ENCODE data around the gene CYP21A2. TPM values are rescaled to one million over a fixed set of nuclear protein-coding genes. Genes with fewer than 3 reads are reported as not detected.
"Not testable (repeated sequence)": the region's sequence is repeated elsewhere in the genome, so short reads cannot be mapped to it uniquely, and the experiment has no call there.

CYP21A2 gene
- polyA plus RNA-seq (ENCODE audit: insufficient read length in 12 of 12), result 1 to 10 TPM in 3 of 12 donors, under 1 TPM in 7, not detected in 2; 0.21 to 1.1 (median 0.50) TPM
- long read RNA-seq, donor 1, result 0 reads
- long read RNA-seq, donor 2, partial matches to known transcripts, result 0 of 2 reads
- long read RNA-seq, donor 2, other reads (novel, unspliced or antisense), result 0 of 2 reads
- long read RNA-seq, donor 3, result 0 reads
- long read RNA-seq, donor 4, result 0 reads
- long read RNA-seq, donor 5, result 0 reads
- long read RNA-seq, donor 6, partial matches to known transcripts, result 14 of 15 reads
- long read RNA-seq, donor 6, other reads (novel, unspliced or antisense), result 0 of 15 reads
- long read RNA-seq, donor 7, result 0 reads
- long read RNA-seq, donor 8, result 0 reads
- long read RNA-seq, donor 9, result 0 reads
- long read RNA-seq, donor 10, result 0 reads
- long read RNA-seq, donor 11, result 0 reads

DNA sequence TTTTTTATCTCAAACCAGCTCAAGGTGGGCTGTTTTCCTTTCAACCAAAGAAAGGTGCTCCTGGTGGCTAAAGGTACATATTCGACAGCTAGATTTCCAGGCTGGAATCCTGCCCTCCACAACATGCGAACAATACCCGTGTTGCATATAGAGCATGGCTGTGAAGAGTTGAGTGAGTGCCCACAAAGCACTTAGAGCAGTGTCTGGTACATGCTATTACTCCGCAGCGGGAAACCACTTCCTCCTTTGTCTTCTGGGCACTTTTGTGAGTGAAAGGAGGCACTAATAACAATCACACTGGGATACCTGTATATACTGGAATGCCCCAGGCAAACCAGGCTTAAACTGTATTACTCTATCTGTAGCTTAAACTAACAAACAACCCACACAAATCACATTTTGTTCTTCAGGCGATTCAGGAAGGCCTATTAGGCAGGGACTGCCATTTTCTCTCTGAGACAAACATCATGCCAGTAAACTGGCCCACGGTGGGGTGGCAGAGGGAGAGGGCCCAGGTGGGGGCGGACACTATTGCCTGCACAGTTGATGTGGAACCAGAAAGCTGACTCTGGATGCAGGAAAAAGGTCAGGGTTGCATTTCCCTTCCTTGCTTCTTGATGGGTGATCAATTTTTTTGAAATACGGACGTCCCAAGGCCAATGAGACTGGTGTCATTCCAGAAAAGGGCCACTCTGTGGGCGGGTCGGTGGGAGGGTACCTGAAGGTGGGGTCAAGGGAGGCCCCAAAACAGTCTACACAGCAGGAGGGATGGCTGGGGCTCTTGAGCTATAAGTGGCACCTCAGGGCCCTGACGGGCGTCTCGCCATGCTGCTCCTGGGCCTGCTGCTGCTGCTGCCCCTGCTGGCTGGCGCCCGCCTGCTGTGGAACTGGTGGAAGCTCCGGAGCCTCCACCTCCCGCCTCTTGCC is at the start of gene CYP21A2:
Gene CYP21A2, plus strand, starts transcription at position 818 of the 927 bp plus-strand sequence. Its CDS starts 8 bp downstream, at position 826.
- not testable (repeated sequence) for DNase-seq

DNA sequence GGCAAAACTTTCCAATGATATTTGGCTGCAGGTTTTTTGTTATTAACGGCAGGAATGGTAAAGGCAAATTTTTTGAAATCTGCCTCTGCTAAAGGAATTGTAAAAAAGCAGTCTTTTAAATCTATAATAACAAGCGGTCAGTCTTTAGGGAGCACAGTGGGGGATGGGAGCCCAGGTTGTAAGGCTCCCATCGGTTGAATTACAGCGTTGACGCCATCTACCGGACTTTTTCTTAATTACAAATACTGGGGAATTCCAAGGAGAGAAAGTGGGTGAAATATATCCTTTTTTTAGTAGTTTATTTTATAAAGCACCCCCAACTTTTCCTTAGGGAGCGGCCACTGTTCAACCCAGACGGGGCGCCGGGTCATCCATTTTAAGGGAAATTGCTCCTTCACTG is 48.9 kb upstream of the CYP21A2 start:
- not testable (repeated sequence) for DNase-seq

DNA sequence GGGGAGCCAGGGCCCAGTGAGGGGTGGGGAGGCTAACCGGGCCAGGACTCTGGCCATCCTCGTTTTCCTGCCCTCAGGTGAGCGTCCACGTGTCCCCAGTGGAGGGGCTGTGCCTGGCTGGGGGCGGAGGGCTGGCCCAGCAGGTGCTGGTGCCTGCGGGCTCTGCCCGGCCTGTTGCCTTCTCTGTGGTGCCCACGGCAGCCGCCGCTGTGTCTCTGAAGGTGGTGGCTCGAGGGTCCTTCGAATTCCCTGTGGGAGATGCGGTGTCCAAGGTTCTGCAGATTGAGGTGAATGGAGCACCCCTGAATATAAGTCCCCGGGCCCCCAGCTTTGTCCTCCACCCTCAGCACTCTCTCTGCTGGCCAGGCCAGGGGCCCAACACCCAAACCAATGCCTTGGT is 43.8 kb upstream of the CYP21A2 start:
- DNase-seq, result not testable (repeated sequence)

DNA sequence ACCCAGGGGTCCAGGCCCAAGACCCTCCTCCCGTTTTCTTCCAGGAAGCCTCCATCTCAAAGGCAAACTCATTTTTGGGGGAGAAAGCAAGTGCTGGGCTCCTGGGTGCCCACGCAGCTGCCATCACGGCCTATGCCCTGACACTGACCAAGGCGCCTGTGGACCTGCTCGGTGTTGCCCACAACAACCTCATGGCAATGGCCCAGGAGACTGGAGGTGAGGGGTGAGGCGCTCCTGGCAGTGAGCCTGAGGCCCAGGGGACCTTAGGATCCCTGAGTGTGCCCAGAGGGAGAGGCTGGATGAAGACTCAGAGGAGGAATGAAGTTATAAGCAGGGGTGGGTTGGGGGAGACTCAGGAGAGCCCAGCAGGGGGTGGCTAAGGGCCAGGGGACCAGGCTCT is 41.8 kb upstream of the CYP21A2 start:
- DNase-seq, result not testable (repeated sequence)

DNA sequence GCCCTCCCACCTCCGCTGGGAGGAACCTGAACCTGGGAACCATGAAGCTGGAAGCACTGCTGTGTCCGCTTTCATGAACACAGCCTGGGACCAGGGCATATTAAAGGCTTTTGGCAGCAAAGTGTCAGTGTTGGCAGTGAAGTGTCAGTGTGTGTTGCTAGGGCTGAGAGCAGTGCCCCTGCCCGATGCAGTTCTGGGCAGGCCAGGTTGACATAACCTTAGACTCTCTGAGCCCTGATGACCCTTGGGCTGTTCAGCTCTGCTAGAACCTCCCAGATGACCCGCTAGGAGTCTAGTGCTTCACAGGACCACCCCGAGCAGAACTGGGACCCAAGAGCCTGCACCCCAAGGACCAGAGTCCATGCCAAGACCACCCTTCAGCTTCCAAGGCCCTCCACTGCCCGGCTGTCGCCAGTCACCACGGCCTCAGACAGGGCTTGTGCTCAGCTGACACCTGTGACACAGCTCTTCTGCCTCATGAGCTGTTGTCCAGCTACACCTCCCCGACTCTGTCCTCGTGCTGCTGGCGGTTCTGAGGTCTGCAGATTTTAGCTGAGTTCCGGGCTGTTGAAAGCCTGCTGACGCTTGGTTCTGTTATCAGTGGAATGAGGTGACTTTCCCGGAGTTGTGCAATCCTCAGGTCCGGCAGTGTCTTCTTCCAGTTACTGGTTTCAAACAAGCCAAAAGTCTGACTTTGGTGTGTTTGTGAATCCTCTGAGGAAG is 35.5 kb upstream of the CYP21A2 start:
- DNase-seq, result not testable (repeated sequence)

DNA sequence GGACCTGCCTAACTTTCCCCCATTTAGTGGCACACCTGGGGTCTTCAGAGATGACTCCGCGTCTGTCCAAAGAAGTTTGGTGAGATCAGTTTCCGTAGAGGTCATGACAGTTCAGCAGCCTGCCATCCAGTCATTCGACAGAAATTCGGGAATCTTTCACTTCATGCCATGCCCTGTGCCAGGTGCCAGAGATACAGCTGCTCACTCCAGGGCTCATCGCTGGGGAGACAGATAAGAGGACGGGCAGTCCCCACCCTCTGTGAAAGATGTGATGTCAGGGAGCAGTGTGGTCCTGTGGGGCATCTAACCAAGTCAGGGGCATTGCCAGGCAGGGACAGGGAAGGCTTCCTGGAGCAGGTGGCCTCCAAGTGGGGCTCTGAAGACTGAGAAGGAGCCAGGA is 34.9 kb upstream of the CYP21A2 start:
- not testable (repeated sequence) for DNase-seq

DNA sequence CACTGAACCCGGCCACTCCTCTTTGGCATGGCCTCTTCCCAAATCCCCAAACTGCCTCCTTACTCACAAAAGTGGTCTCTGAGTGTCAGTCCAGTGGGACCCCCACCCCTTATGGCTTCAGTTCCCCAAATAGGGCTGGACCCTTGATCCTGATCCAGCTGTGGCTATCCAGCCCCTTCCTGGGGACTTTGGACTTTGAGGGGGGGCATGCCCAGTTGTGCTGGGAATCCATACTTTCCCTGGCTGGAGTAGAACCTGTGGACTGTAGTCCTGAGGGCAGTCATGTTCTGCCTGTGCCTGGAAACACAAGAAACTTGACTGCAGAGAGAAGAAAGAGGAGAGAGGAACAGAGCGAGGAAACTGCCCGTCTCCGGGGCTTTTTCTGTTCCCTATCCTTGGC is 33.8 kb upstream of the CYP21A2 start:
- DNase-seq, result not testable (repeated sequence)

DNA sequence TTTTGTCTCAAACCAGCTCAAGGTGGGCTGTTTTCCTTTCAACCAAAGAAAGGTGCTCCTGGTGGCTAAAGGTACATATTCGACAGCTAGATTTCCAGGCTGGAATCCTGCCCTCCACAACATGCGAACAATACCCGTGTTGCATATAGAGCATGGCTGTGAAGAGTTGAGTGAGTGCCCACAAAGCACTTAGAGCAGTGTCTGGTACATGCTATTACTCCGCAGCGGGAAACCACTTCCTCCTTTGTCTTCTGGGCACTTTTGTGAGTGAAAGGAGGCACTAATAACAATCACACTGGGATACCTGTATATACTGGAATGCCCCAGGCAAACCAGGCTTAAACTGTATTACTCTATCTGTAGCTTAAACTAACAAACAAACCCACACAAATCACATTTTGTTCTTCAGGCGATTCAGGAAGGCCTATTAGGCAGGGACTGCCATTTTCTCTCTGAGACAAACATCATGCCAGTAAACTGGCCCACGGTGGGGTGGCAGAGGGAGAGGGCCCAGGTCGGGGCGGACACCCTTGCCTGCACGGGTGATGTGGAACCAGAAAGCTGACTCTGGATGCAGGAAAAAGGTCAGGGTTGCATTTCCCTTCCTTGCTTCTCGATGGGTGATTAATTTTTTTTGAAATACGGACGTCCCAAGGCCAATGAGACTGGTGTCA is 33.2 kb upstream of the CYP21A2 start:
- not testable (repeated sequence) for DNase-seq

DNA sequence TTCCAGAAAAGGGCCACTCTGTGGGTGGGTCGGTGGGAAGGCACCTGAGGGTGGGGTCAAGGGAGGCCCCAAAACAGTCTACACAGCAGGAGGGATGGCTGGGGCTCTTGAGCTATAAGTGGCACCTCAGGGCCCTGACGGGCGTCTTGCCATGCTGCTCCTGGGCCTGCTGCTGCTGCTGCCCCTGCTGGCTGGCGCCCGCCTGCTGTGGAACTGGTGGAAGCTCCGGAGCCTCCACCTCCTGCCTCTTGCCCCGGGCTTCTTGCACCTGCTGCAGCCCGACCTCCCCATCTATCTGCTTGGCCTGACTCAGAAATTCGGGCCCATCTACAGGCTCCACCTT is 32.7 kb upstream of the CYP21A2 start:
- not testable (repeated sequence) for DNase-seq

DNA sequence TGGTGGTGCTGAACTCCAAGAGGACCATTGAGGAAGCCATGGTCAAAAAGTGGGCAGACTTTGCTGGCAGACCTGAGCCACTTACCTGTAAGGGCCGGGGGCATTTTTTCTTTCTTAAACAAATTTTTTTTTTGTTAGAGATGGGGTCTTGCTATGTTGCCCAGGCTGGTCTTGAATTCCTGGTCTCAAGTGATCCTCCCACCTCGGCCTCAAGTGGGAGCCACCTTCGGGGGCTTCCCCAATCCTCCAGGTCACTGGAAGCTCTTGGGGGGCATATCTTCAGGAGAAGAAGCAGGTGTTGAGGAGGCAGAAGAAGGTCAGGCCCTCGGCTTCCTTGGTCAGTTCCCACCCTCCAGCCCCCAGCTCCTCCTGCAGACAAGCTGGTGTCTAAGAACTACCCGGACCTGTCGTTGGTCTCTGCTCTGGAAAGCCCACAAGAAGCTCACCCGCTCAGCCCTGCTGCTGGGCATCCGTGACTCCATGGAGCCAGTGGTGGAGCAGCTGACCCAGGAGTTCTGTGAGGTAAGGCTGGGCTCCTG is 32.2 kb upstream of the CYP21A2 start:
- not testable (repeated sequence) for DNase-seq

DNA sequence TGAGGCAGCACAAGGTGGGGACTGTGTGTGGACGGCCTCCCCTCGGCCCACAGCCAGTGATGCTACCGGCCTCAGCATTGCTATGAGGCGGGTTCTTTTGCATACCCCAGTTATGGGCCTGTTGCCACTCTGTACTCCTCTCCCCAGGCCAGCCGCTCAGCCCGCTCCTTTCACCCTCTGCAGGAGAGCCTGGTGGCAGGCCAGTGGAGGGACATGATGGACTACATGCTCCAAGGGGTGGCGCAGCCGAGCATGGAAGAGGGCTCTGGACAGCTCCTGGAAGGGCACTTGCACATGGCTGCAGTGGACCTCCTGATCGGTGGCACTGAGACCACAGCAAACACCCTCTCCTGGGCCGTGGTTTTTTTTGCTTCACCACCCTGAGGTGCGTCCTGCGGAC is 31.1 kb upstream of the CYP21A2 start:
- DNase-seq, result not testable (repeated sequence)

DNA sequence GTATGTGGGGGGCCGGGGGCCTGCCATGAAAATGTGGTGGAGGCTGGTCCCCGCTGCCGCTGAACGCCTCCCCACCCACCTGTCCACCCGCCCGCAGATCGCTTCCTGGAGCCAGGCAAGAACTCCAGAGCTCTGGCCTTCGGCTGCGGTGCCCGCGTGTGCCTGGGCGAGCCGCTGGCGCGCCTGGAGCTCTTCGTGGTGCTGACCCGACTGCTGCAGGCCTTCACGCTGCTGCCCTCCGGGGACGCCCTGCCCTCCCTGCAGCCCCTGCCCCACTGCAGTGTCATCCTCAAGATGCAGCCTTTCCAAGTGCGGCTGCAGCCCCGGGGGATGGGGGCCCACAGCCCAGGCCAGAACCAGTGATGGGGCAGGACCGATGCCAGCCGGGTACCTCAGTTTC is 30.2 kb upstream of the CYP21A2 start:
- not testable (repeated sequence) for DNase-seq

DNA sequence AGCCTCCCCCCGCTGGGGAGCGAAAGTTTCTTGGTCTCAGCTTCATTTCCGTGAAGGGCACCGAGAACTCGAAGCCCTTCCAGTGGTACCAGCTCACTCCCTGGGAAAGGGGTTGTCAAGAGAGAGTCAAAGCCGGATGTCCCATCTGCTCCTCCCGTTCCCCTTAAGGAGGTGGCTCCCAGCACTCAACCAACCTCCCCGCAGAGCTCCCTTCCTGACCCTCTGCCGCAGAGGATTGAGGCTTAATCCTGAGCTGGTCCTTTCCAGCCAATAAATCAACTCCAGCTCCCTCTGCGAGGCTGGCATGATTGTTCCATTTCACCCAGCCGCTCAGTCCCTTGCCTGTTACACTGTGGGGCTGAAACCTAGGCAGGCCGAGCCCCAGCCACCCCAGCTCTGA is 29.6 kb upstream of the CYP21A2 start:
- DNase-seq, result not testable (repeated sequence)

DNA sequence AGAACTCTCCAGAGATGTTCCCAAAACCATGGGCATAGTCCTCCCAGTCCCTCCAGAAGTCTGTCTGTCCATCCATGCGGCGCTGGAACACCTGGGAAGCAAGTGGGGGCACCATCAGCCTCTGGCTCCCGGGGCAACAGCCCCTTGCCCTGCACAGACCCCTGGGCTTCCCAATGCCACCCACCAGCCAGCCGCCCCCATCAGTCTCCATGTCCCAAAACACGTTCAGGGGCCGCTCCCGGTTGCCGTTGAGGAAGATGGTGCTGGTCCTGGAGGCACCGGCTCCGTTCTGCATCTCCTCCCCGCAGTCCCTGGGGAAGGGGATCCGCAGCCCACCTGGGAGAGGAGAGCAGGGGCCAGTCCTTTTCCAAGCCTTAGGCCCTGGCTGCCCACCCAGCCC is 28.7 kb upstream of the CYP21A2 start:
- not testable (repeated sequence) for DNase-seq

DNA sequence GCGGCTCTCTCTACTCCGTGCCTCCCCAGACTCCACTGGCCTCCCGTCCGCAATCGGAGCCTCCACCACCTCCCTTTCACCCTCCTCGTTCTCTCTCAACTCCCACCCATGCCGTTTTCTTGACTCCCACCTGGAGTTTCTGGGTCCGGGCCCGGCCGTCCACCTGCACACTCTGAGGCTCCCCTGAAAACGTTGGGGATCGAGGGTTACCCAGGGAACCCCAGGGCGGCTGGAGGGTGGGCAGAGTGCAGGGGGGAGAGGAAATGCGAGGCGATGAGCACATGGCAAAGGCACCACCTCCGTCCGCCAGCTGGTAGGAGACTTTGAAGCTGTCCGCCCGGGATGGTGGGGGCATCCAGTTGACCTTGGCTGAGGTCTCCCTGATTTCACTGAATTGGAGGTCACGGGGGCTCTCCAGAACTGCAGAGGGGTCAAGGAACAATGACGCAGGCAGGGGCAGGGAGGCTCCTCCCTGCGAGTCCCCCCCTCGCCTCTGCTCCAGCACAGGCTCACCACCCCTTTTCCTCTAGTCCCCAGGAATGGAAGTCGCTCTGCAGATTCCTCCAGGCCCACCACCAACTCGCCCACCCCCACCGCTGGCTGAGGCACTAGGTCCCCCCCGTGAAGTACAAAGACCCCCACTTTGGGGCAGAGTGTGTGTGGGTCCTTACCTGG is 27.2 kb upstream of the CYP21A2 start:
- not testable (repeated sequence) for DNase-seq

DNA sequence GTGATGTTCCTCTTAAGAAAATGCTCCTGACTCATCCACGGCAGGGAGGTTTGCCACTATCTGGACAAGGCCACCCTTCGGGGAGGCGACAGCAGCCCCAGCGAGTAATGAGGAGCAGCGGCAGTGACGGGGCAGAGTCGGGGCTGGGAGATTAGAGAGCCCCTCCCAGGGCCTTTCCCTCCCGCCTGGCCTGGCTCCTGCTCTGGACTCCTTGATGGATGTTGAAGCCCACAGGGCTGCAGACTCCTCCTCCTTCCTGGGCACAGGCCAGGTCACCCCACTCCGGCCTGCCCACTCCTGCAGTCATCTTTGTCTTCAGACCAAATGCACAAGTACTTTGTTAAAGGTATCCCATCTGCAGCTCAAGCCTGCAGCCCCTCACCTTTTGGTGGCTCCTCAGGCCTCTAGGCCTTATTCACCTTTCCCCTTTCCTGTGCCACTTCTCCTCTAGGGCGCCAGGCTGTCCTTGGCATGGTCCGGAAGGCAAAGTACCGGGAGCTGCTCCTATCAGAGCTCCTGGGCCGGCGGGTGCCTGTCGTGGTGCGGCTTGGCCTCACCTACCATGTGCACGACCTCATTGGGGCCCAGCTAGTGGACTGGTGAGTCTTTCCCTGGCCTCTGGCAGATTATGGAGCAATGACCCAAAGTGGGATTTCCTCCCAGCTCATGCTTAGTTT is 25.1 kb upstream of the CYP21A2 start:
- not testable (repeated sequence) for DNase-seq

DNA sequence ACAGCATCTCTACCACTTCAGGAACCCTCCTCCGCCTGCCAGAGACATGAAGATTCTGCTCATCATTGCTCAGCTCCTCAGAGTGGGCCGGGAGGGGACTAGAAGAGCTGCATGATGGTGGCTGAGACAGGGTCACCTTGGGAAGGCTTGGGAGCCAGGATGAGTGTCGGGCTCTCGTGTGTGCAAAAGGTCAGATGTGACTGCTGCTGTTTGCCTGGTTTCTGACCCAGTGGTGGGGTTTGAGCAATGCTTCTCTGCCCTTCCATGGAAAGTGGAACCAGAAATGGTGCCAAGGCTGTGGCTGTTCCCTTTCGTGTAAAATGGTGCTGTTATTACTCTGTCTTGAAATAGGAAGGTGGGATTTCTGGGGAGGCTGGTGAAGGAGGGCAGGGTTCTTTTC is 24.5 kb upstream of the CYP21A2 start:
- DNase-seq, result not testable (repeated sequence)

DNA sequence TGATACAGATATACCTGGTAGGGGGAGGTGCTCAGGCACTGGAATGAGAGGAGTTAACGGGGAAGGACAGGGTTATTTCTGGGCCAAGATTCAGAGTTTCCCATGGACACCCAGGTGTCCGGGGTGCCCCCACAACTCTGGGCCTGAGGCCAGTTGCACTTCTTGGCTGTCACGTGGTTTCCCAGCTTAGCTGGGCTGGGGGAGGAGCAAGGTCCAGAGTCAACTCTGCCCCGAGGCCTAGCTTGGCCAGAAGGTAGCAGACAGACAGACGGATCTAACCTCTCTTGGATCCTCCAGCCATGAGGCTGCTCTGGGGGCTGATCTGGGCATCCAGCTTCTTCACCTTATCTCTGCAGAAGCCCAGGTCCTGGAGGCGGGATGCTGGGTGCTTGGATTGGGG is 23.7 kb upstream of the CYP21A2 start, which contains the start of gene C4B:
Gene C4B, plus strand, starts transcription at position 249 of the 400 bp plus-strand sequence. Its CDS starts 51 bp downstream, at position 300.
- not testable (repeated sequence) for DNase-seq

DNA sequence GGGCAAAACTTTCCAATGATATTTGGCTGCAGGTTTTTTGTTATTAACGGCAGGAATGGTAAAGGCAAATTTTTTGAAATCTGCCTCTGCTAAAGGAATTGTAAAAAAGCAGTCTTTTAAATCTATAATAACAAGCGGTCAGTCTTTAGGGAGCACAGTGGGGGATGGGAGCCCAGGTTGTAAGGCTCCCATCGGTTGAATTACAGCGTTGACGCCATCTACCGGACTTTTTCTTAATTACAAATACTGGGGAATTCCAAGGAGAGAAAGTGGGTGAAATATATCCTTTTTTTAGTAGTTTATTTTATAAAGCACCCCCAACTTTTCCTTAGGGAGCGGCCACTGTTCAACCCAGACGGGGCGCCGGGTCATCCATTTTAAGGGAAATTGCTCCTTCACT is 16.1 kb upstream of the CYP21A2 start:
- DNase-seq, result not testable (repeated sequence)

DNA sequence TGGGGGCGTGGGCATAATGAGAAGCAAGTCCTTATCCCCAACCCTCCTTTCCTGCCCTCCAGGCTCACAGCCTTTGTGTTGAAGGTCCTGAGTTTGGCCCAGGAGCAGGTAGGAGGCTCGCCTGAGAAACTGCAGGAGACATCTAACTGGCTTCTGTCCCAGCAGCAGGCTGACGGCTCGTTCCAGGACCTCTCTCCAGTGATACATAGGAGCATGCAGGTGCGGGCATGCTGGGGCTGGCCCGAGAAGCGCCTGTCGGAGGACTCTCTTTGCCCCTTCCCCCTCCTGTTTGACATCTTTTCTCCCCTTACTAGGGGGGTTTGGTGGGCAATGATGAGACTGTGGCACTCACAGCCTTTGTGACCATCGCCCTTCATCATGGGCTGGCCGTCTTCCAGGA is 9.6 kb upstream of the CYP21A2 start:
- DNase-seq, result not testable (repeated sequence)

All from muscle of arm (tissue), 14 donors.